Esophagus squamous epithelium (tissue), 4 donors: ENCODE results near the gene QRICH2.

ENCODE experiments used
- POLR2A ChIP-seq, 4 donors: fragments of 450-650 bp; IDR thresholded peaks; one replicate each; pipeline ENCODE4 v1.6.1; 2017; ENCODE audit warnings: antibody characterized with exemption in 4 of 4, mild to moderate bottlenecking in 4 of 4, moderate library complexity in 3 of 4
- TF ChIP-seq, protein P1 (sequence below), 6 experiments: fragments of 450-650 bp in 4 of 6; fragments of 200-600 bp in 2 of 6; sonication (generic) in 2 of 6; IDR thresholded peaks; one replicate each; pipeline ENCODE4 v1.5.1; 2016 to 2019; ENCODE audit warnings: antibody characterized with exemption in 6 of 6, mild to moderate bottlenecking in 4 of 6, moderate library complexity in 4 of 6

DNA sequence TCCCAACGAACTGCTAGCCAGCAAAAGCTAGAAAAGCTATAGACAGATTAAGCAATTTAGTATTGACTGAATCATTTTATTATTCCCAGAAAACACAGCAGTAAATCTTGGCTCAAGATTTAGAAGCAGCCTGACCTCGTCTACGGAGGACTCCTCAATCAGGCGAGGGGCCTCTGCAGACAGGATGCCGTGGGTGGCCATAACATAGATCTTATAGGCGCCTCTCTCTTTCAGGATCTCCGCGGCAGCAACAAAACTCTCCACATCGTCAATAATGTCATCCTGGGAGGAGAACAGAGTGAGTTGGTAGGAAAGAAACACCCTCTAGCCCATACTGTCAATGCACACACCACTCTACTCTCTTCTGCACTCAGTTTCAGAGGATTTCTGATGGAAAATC lies 4.7 kb upstream of the QRICH2 start:
- no peak for TF ChIP-seq POLR2A (IDR thresholded peaks at IDR 0.05)
- TF ChIP-seq, protein P1, sequence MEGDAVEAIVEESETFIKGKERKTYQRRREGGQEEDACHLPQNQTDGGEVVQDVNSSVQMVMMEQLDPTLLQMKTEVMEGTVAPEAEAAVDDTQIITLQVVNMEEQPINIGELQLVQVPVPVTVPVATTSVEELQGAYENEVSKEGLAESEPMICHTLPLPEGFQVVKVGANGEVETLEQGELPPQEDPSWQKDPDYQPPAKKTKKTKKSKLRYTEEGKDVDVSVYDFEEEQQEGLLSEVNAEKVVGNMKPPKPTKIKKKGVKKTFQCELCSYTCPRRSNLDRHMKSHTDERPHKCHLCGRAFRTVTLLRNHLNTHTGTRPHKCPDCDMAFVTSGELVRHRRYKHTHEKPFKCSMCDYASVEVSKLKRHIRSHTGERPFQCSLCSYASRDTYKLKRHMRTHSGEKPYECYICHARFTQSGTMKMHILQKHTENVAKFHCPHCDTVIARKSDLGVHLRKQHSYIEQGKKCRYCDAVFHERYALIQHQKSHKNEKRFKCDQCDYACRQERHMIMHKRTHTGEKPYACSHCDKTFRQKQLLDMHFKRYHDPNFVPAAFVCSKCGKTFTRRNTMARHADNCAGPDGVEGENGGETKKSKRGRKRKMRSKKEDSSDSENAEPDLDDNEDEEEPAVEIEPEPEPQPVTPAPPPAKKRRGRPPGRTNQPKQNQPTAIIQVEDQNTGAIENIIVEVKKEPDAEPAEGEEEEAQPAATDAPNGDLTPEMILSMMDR (IDR thresholded peaks at IDR 0.05): no peak
